ENCODE measurements around the gene ENKUR.

GRCh38 chr10:24974976-24975375 is 41.0 kb downstream of the ENKUR start:
- no peak for TF ChIP-seq CTCF (conservative IDR thresholded peaks at IDR 0.05; ENCODE audit: low read depth, low read length)
- TF ChIP-seq EZH2 (IDR thresholded peaks at IDR 0.05; ENCODE audit: borderline replicate concordance, low read depth, low read length, poor library complexity, severe bottlenecking) = no peak

Measured in A673 (cell line).